Uterus (tissue), 4 donors: ENCODE data around the gene ETF1. TPM values are rescaled to one million over a fixed set of nuclear protein-coding genes. Genes with fewer than 3 reads are reported as not detected.

ENCODE experiments used
- DNase-seq, 2 donors: peaks; one replicate each; pipeline ENCODE4 v3.0.0-alpha.2; 2019 to 2020
- H3K27ac ChIP-seq, 2 donors: fragments of 200-600 bp; sonication (generic); 1 replicate in 1 of 2; 2 replicates in 1 of 2; pipeline ENCODE4 v1.5.1; 2016 to 2018
- H3K27me3 ChIP-seq, 2 donors: fragments of 200-600 bp; sonication (generic); one replicate each; pipeline ENCODE4 v1.5.1; 2018 to 2019; ENCODE audit warnings: control low read depth in 1 of 2
- H3K36me3 ChIP-seq, 2 donors: fragments of 200-600 bp; sonication (generic); one replicate each; pipeline ENCODE4 v1.5.1; 2019; ENCODE audit warnings: control low read depth in 1 of 2
- H3K4me1 ChIP-seq, 2 donors: fragments of 200-600 bp; sonication (generic); one replicate each; pipeline ENCODE4 v1.5.1; 2018 to 2019; ENCODE audit warnings: control low read depth in 1 of 2
- H3K4me3 ChIP-seq, 2 donors: fragments of 200-600 bp; sonication (generic); 1 replicate in 1 of 2; 2 replicates in 1 of 2; pipeline ENCODE4 v1.5.1; 2018 to 2019; ENCODE audit warnings: mild to moderate bottlenecking in 1 of 2
- H3K9me3 ChIP-seq, 2 donors: fragments of 200-600 bp; sonication (generic); one replicate each; pipeline ENCODE4 v1.5.1; 2019; ENCODE audit warnings: control low read depth in 1 of 2
- POLR2A ChIP-seq, 2 donors: fragments of 450-650 bp; IDR thresholded peaks; one replicate each; pipeline ENCODE4 v1.6.1; 2016; ENCODE audit warnings: antibody characterized with exemption in 2 of 2, mild to moderate bottlenecking in 1 of 2, moderate library complexity in 1 of 2
- intact Hi-C: fragments of 100-400 bp; cut with DNase I; formaldehyde crosslinking; loops from one replicate; pipeline ENCODE4 v1.15.1; 2023; ENCODE audit warnings: low total_unique reads
- small RNA-seq: library from RNA; depleted of rRNA; stranded (forward); fragments of <200 nt; gene quantifications from one replicate; pipeline ENCODE3, GENCODE V24; 2016
- total RNA-seq, 4 donors: library from RNA; depleted of rRNA in 3 of 4; stranded (reverse); fragments of >200 nt in 3 of 4; gene quantifications; one replicate each; pipeline versions ENCODE4 v1.1.0 to v1.2.4, GENCODE V29; 2014 to 2023
- TF ChIP-seq, protein P1 (sequence below), 4 experiments: fragments of 200-600 bp in 2 of 4; fragments of 450-650 bp in 2 of 4; sonication (generic) in 2 of 4; IDR thresholded peaks; one replicate each; pipeline ENCODE4 v1.5.1; 2016 to 2019; ENCODE audit warnings: antibody characterized with exemption in 4 of 4, mild to moderate bottlenecking in 2 of 4, moderate library complexity in 1 of 4
- donor health status: DM: yes; HTN: yes; CAD: no.

Gene ETF1
- total RNA-seq, 4 donors from 2014 or later: 40.9 to 129 (median 87.8) TPM

DNA sequence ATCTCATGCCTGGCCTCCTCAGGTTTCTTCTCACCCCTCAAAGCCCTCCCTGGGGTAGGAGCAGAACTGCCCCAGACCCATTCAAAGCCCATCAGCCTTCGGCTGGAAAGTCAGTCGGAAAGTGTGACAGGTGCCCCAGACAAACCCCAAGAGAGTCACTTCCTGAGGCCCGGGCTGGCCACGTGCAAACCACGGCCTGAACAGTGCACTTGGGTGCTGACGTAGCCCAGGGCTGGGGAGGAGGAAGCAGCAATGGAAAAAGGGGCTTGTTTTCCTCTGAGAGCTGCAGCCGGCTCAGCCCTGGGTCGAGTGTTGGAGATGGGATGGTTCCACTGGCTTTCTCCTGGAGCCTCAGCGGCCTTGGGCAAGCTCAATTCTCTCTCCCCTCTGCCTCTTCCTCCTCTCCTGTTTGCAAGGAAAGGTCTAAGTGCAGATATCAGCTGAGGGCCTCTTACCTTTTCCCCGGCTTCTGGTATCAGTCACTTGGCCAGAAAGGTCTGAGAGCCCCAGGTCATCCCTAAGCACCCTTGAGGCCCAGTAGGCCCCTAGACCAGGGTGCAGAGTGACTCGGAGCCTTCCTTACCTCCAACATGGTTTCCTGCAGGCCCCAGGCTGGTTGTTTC is 83.6 kb downstream of the ETF1 start:
- H3K9me3 ChIP-seq: no peaks in the 10 kb centered on the region
- no peak for DNase-seq

DNA sequence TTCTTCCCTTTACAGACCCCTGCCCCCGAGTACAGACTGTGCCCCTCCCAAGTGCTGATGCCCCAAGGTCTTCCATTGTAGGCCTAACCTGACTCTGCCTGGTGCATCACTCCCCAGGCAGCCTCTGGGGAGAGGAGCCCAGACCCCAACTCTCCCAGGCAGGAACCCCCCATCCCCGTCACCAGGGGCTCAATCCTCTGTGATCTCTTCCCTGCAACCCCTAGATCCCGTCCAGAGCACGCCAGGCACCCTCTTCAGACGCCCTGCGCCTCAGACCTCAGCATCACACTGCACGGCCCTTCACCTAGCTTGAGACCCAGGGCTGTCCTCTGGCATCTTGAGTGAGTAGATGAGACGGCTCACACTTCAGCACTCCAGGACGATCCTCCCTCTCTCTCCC is 84.2 kb downstream of the ETF1 start:
- DNase-seq: no peak
- H3K27me3 ChIP-seq: no peaks in the 10 kb centered on the region
- intact Hi-C loops: no loop called here
- no peaks in the 10 kb centered on the region for H3K36me3 ChIP-seq
- H3K27ac ChIP-seq: no peak overlapping the region
- H3K9me3 ChIP-seq: no peaks in the 10 kb centered on the region
- no peak for TF ChIP-seq POLR2A (IDR thresholded peaks at IDR 0.05)
- TF ChIP-seq, protein P1, sequence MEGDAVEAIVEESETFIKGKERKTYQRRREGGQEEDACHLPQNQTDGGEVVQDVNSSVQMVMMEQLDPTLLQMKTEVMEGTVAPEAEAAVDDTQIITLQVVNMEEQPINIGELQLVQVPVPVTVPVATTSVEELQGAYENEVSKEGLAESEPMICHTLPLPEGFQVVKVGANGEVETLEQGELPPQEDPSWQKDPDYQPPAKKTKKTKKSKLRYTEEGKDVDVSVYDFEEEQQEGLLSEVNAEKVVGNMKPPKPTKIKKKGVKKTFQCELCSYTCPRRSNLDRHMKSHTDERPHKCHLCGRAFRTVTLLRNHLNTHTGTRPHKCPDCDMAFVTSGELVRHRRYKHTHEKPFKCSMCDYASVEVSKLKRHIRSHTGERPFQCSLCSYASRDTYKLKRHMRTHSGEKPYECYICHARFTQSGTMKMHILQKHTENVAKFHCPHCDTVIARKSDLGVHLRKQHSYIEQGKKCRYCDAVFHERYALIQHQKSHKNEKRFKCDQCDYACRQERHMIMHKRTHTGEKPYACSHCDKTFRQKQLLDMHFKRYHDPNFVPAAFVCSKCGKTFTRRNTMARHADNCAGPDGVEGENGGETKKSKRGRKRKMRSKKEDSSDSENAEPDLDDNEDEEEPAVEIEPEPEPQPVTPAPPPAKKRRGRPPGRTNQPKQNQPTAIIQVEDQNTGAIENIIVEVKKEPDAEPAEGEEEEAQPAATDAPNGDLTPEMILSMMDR (IDR thresholded peaks at IDR 0.05): no peak
- no peak overlapping the region for H3K4me3 ChIP-seq
- no peaks in the 10 kb centered on the region for H3K4me1 ChIP-seq

More for the DNA sequence above, 83.6 kb downstream of the ETF1 start:
- Histone ChIP-seq H3K4me3 (no peak overlapping the region), H3K27ac (no peak overlapping the region), H3K27me3 (no peaks in the 10 kb centered on the region), H3K4me1 (no peaks in the 10 kb centered on the region), H3K36me3 (no peaks in the 10 kb centered on the region)
- TF ChIP-seq, protein P1 (IDR thresholded peaks at IDR 0.05): no peak
- no peak for TF ChIP-seq POLR2A (IDR thresholded peaks at IDR 0.05)
- intact Hi-C loops: no loop called here

DNA sequence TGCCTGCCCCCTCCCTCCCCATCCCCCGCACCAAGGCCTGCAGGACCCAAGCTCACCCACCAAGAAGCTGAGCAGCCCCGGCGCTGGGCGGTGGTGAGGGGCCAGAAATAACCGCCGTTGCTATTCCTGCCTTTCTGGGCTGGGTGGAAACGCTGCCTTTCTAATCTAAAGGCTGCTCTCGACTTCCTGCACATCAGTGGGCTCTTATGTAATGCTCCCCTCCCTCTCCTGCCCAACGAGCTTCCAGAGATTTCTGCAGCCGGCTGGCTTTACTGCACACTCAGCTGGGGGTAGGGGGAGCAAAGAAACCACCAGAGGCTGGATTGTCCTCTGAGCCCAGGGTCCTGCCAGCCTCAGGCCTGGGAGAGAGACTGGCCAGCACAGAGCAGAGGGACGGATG is 84.7 kb downstream of the ETF1 start:
- intact Hi-C loops: no loop called here
- TF ChIP-seq, protein P1 (IDR thresholded peaks at IDR 0.05): no peak
- no peak for TF ChIP-seq POLR2A (IDR thresholded peaks at IDR 0.05)
- no peaks in the 10 kb centered on the region for H3K27me3 ChIP-seq
- H3K9me3 ChIP-seq: no peaks in the 10 kb centered on the region
- no peak overlapping the region for H3K4me3 ChIP-seq
- H3K36me3 ChIP-seq: no peaks in the 10 kb centered on the region
- H3K4me1 ChIP-seq: no peaks in the 10 kb centered on the region
- no peak overlapping the region for H3K27ac ChIP-seq
- DNase-seq: no peak

DNA sequence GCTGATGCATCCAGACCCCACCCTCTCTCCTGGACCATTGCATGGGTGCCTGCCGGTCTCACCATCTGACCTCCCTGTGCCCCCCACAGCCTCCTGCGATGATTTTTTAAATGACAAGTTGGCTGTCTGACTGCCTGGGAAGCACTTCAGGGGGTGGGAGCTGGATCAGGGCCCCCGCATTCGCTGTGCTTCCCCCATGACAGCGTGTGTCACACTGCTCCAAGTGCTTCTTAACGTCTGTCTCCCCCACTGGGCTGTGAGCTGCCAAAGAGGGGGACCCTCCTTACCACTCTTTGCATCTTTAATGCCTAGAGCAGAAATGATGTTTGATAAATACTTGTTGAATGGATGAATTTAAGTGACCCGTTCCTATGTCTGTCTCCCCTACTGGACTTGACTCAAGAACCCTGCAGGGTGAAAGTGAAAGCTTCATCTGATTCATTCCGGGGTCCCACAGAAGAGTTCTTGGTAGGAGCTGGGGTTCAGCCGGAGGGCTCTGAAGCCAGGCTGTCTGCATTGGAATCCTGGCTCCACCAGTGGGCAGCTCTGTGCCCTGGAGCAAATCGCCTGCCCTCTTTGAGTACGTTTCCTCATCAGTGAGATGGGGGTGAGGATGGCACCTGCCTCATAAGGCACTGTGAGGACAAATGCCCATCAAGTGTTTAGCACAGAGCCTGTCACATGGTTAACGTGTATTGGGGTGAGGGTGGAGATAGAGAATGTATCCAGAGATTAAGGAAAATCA is 85.3 kb downstream of the ETF1 start:
- TF ChIP-seq POLR2A (IDR thresholded peaks at IDR 0.05): no peak
- TF ChIP-seq, protein P1 (IDR thresholded peaks at IDR 0.05): no peak
- no peaks in the 10 kb centered on the region for H3K27me3 ChIP-seq
- no peak for DNase-seq
- no peak overlapping the region for H3K27ac ChIP-seq
- no peaks in the 10 kb centered on the region for H3K9me3 ChIP-seq
- intact Hi-C loops: no loop called here
- H3K4me3 ChIP-seq: no peak overlapping the region
- H3K4me1 ChIP-seq: no peaks in the 10 kb centered on the region
- no peaks in the 10 kb centered on the region for H3K36me3 ChIP-seq

Small RNAs within 50 kb of the gene (small RNA-seq; reads per million reads assigned to genes)
- 16.6 reads per million, percentile 91 among the genes with 10 or more reads in this experiment for gene RF00154
- gene SNORD63: 199 reads per million, percentile 95 among the genes with 10 or more reads in this experiment

Other genes with a start within 250 kb of the ETF1 start
- gene CDC25C, start 211.4 kb downstream of the ETF1 start, total RNA-seq: 1 to 10 TPM in 1 of 4 donors, not detected in 3; 4.6 TPM
- gene FAM53C, start 205.0 kb downstream of the ETF1 start, total RNA-seq: 10 to 100 TPM; 20.0 to 54.4 (median 26.4) TPM
- gene KDM3B, start 190.6 kb downstream of the ETF1 start, total RNA-seq: 10 to 100 TPM; 21.8 to 96.4 (median 51.5) TPM
- 10 to 100 TPM in 1 of 4 donors, 1 to 10 TPM in 2, under 1 TPM in 1; 0.77 to 14.1 (median 5.0) TPM for gene REEP2, start 104.2 kb downstream of the ETF1 start, total RNA-seq
- 100 to 1,000 TPM in 1 of 4 donors, 10 to 100 TPM in 1, 1 to 10 TPM in 2; 2.6 to 123 (median 35.2) TPM for gene EGR1, start 77.8 kb downstream of the ETF1 start, total RNA-seq
- 100 to 1,000 TPM; 128 to 254 (median 154) TPM for gene HSPA9, start 32.2 kb upstream of the ETF1 start, total RNA-seq
- gene CTNNA1, start 210.2 kb upstream of the ETF1 start, total RNA-seq: 100 to 1,000 TPM; 140 to 752 (median 389) TPM